Activated T-cell treated with anti-CD3 and anti-CD28 coated beads for 1 hour (primary cell): ENCODE data around the gene ARMC5.
"Not testable (repeated sequence)": the region's sequence is repeated elsewhere in the genome, so short reads cannot be mapped to it uniquely, and the experiment has no call there.

ENCODE experiments used
- DNase-seq: peaks from one replicate; pipeline ENCODE4 v3.0.0-alpha.2; 2020; ENCODE audit warnings: low read depth

The ARMC5 gene

DNA sequence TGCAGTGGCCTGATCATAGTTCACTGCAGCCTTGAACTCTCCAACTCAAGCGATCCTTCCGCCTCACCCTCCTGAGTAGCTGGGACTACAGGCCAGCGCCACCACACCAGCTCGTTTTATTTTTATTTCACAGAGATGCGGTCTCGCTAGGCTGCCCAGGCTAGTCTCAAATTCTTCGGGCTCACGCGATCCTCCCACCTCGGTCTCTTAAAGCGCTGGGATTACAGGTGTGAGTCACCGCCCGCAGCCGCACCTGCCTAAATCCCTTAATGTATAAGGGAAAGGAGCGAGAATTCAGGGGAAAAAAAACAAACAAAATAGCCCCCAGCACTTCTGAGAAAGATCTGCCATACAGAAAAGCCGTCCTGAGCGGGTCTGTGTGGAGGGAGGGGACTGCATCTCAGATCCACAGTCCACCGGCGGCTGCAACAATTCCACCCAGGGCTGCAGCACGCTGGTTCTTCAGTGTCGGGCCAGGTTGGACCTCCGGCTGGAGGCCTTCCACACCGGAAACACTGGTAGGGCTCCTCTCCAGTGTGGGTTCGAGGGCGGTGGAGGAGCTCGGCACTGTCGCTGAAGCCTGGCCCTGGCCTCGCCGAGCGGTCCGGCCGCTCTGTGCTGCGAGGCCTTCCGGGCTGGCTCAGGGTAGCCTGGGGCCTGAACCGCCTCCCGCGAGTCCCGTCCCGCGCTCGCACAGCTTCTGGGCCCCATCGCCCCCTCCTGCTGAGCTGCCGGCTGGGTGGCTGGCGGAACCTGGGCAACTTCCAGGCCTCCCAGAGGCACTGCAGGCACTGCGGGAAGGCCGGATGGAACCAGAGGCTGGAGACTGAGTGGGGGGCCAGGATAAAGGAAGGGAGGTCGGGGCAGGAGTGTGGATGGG is 23.7 kb upstream of the ARMC5 start:
- no peak for DNase-seq

GRCh38 chr16:31436221-31437045 is 22.9 kb upstream of the ARMC5 start:
- no peak for DNase-seq

DNA sequence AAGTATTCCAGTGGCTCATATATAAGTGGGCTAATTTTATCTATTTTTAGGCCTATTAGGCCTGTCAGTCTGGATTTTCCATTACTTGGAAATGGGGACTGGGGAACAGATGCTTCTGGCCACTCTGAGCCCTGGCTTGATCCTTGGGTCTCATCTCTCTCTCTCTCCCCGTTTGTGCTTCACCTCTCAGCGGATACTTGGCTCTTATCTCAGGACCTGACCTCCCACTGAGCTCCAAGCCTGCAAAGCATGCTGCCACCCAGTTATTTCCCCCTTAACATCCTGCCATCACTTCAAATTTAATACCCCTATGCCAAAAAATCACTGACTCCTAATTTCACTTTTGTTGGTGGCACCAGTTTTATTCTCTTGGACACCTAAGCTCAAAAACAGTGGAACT is 20.9 kb upstream of the ARMC5 start:
- no peak for DNase-seq

DNA sequence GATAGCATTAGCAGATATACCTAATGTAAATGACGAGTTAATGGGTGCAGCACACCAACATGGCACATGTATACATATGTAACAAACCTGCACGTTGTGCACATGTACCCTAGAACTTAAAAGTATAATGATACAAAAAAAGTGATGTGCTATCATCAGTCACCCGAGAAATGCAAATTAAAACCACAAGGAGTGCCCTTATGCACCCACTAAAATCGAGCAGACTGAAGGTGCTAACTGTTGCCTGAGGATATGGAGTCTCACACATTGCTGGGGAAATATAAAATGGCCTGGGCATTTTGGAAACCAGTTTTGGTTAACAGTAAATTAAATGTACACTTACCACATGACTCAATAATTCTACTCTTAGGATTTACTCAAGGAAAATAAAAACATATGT is 20.3 kb upstream of the ARMC5 start:
- DNase-seq = not testable (repeated sequence)

GRCh38 chr16:31439519-31439918 is 19.8 kb upstream of the ARMC5 start:
- no peak for DNase-seq

- DNase-seq = no peak
Measured at GRCh38 chr16:31440516-31441184, 18.7 kb upstream of the ARMC5 start.

DNA sequence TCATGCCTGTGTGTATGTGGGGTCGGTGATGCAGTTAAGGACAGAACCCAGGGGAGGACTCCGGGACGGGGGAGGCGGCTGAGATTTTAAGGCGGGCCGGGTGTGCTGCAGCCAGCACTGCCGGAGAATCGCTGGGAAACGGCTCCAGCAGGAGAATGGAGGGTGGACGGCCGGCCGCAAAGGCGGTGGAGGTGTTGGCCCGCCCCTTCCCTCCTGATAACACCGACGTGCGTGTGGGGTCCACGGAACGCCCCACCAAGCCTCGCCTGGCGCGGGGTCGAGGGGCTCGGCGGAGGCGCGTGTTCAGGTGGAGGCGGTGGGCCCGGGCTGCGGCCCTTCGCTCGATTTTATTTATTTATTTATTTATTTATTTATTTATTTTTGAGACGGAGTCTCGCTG is 17.3 kb upstream of the ARMC5 start:
- no peak for DNase-seq

DNA sequence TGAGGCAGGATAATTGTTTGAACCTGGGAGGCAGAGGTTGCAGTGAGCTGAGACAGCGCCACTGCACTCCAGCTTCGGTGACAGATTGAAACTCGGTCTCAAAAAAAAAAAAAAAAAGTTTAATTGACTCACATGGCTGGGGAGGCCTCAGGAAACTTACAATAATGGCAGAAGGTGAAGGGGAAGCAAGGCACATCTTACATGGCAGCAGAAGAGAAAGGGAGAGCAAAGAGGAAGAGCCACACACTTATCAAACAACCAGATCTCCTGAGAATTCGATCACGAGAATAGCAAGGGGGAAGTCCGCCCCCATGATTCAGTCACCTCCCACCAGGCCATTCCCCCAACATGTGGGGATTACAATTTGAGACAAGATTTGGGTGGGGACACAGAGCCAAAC is 13.4 kb upstream of the ARMC5 start:
- not testable (repeated sequence) for DNase-seq

DNA sequence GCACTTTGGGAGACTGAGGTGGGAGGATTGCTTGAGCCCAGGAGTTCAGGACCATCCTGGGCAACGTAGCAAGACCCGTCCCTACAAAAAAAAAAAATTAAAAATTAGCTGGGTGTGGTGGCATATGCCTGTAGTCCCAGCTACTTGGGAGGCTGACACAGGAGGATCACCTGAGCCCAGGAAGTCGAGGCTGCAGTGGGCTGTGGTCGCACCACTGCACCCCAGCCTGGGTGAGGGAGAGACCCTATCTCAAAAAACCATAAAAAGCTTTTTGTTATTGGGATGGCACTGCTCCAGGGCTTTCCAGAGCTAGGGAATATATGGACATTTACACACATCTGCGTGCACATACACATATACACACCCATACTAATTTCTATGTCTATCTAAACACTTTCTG is 8.1 kb upstream of the ARMC5 start:
- no peak for DNase-seq

GRCh38 chr16:31451681-31452351 is 7.5 kb upstream of the ARMC5 start:
- no peak for DNase-seq

DNA sequence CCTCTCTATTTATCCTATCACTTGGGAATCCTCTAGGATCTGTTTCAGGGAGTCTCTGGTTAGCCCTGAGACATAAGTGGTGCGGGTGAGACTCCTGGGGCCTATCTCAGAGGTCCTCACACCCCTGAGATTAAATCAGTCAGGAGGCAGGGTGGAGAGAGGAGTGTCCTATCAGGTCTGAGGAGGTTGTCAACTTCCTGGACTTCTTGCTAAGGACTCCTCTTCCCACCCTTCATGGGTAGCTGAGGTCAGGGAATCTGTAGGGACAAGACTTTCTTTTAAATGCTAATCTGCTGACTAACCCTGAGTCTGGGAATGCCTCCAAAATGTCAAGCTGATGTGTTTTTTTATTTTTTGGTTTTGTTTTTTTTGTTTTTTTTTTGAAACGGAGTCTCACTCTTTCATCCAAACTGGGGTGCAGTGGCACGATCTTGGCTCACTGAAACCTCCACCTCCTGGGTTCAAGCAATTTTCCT is 6.6 kb upstream of the ARMC5 start:
- DNase-seq = no peak

GRCh38 chr16:31453255-31454204 is 5.8 kb upstream of the ARMC5 start:
- DNase-seq = no peak

DNA sequence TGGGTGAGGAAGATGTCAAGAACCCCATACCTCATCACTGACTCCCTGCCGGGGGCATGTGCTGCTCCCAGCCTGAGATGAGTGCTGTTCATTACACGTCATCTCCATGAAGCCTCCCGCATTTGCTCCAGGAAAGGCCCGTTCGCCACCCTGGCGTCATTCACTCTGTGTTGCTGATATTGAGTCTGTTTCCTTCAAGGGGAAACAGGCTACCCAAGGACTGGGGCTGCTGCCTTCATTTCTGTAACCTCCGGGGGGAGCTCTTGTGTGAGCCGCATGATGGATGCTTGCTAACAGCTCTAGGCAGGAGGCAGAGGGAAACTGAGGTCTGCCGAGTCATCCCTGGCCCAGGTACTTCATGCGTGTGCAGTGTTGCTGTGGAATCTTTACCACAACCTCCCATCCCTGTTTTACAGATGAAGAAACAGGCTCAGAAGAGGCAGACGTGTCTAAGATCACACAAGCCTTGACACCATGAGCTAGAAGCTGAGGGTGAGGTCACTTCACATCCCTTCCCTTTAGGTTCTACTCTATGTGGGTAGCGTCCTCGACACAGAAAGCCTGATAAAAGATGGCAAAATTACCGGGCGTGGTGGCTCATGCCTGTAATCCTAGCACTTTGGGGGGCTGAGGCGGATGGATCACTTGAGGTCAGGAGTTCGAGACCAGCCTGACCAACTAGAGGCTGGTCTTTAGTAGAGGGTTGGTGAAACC is 3.5 kb upstream of the ARMC5 start:
- DNase-seq = no peak

GRCh38 chr16:31456988-31457360 is 2.3 kb upstream of the ARMC5 start:
- DNase-seq = no peak

- no peak for DNase-seq
Measured at GRCh38 chr16:31458073-31458843, 1.0 kb upstream of the ARMC5 start.

- DNase-seq = peak; percentile 100
Measured at GRCh38 chr16:31459687-31460581, 633 bp downstream of the ARMC5 start.

- DNase-seq = no peak
Measured at GRCh38 chr16:31460582-31461002, 1.3 kb downstream of the ARMC5 start.

- DNase-seq = no peak
Measured at GRCh38 chr16:31461201-31461920, 2.1 kb downstream of the ARMC5 start.
